Smooth muscle cell (in vitro differentiated cells): Measurements from ENCODE around the gene LCMT2. TPM values are rescaled to one million over a fixed set of nuclear protein-coding genes. Genes with fewer than 3 reads are reported as not detected.

Experiments used
- DNase-seq: peaks from one replicate; lab custom pipeline; 2025; ENCODE audit not compliant: unreplicated experiment; lab: John Stamatoyannopoulos, UW
- H2AFZ ChIP-seq: fragments of 200-600 bp; sonication (generic); 2 replicates; pipeline ENCODE4 v1.6.0; 2016; ENCODE audit warnings: antibody characterized with exemption, low read depth, mild to moderate bottlenecking
- H3F3A ChIP-seq: fragments of 200-600 bp; sonication (generic); 2 replicates; pipeline ENCODE4 v1.6.0; 2017; ENCODE audit warnings: antibody characterized with exemption, low read depth
- H3K27ac ChIP-seq: fragments of 200-600 bp; sonication (generic); 2 replicates; pipeline ENCODE4 v1.5.1; 2016; ENCODE audit warnings: low read depth, mild to moderate bottlenecking
- H3K27me3 ChIP-seq: fragments of 200-600 bp; sonication (generic); 2 replicates; pipeline ENCODE4 v1.6.1; 2016; ENCODE audit warnings: low read depth, mild to moderate bottlenecking
- H3K36me3 ChIP-seq: fragments of 200-600 bp; sonication (generic); 2 replicates; pipeline ENCODE4 v1.5.1; 2016; ENCODE audit warnings: low read depth
- H3K4me1 ChIP-seq: fragments of 200-600 bp; sonication (generic); 2 replicates; pipeline ENCODE4 v1.5.1; 2016; ENCODE audit warnings: low read depth
- H3K4me2 ChIP-seq: fragments of 200-600 bp; sonication (generic); 2 replicates; pipeline ENCODE4 v1.6.0; 2016; ENCODE audit warnings: mild to moderate bottlenecking
- H3K4me3 ChIP-seq: fragments of 200-600 bp; sonication (generic); 2 replicates; pipeline ENCODE4 v1.5.1; 2016; ENCODE audit warnings: mild to moderate bottlenecking
- H3K79me2 ChIP-seq: fragments of 200-600 bp; sonication (generic); 2 replicates; pipeline ENCODE4 v1.6.0; 2016; ENCODE audit warnings: low read depth, mild to moderate bottlenecking
- H3K9ac ChIP-seq: fragments of 200-600 bp; sonication (generic); 2 replicates; pipeline ENCODE4 v1.6.0; 2016; ENCODE audit warnings: low read depth
- H3K9me3 ChIP-seq: fragments of 200-600 bp; sonication (generic); replicated peaks from 2 replicates; pipeline ENCODE4 v1.5.1; 2016; ENCODE audit warnings: low read depth
- H4K20me1 ChIP-seq: fragments of 200-600 bp; sonication (generic); 2 replicates; pipeline ENCODE4 v1.6.0; 2016; ENCODE audit warnings: low read depth
- WGBS: methylation state at CpG from one replicate; pipeline ENCODE4 v1.1.7; 2016; ENCODE audit warnings: low lambda C conversion rate; 5-methylcytosine and 5-hydroxymethylcytosine counted together
- polyA plus RNA-seq: library from polyadenylated mRNA; unstranded; fragments of >200 nt; fragmentation: Nextera tagmentation; extraction: Ambion mirVana; gene quantifications from 2 replicates; pipeline ENCODE4 v1.2.1, GENCODE V29; 2016
- total RNA-seq: library from RNA; depleted of rRNA; stranded (reverse); fragments of >200 nt; gene quantifications from 2 replicates; pipeline ENCODE4 v1.2.3, GENCODE V29; 2014
- TF ChIP-seq, protein P1 (sequence below): fragments of 200-600 bp; sonication (generic); IDR thresholded peaks from 2 replicates; pipeline ENCODE4 v1.5.1; 2017; ENCODE audit warnings: borderline replicate concordance, mild to moderate bottlenecking, antibody characterized with exemption; ENCODE audit not compliant: insufficient read depth, poor library complexity, severe bottlenecking

LCMT2 gene
- total and polyA plus RNA-seq, 2 experiments from 2014 or later = 5.0 to 5.4 TPM

GRCh38 chr15:43274136-43274535 is 56.2 kb downstream of the LCMT2 start:
- Histone ChIP-seq H3K27me3 (peaks cover 16% of the 10 kb centered on the region), H3K27ac (no peak overlapping the region), H2AFZ (no peak overlapping the region), H3K4me2 (no peak overlapping the region), H4K20me1 (no peaks in the 10 kb centered on the region), H3K4me1 (no peaks in the 10 kb centered on the region), H3K36me3 (no peaks in the 10 kb centered on the region), H3K9me3 (no peaks in the 10 kb centered on the region), H3K79me2 (no peaks in the 10 kb centered on the region), H3F3A (no peaks in the 10 kb centered on the region), H3K4me3 (no peak overlapping the region), H3K9ac (no peak overlapping the region)
- DNase-seq = no peak
- 74% methylated on average over 9 of the region's 9 CpGs for WGBS
- TF ChIP-seq, protein P1, sequence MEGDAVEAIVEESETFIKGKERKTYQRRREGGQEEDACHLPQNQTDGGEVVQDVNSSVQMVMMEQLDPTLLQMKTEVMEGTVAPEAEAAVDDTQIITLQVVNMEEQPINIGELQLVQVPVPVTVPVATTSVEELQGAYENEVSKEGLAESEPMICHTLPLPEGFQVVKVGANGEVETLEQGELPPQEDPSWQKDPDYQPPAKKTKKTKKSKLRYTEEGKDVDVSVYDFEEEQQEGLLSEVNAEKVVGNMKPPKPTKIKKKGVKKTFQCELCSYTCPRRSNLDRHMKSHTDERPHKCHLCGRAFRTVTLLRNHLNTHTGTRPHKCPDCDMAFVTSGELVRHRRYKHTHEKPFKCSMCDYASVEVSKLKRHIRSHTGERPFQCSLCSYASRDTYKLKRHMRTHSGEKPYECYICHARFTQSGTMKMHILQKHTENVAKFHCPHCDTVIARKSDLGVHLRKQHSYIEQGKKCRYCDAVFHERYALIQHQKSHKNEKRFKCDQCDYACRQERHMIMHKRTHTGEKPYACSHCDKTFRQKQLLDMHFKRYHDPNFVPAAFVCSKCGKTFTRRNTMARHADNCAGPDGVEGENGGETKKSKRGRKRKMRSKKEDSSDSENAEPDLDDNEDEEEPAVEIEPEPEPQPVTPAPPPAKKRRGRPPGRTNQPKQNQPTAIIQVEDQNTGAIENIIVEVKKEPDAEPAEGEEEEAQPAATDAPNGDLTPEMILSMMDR = no peak

Other genes starting within 250 kb of the LCMT2 start
- 20.5 and 24.0 TPM in 2 replicates for gene UBR1, start 224.5 kb downstream of the LCMT2 start, total RNA-seq
- gene UBR1, start 224.5 kb downstream of the LCMT2 start, polyA plus RNA-seq = 8.7 and 9.5 TPM in 2 replicates
- 9.0 and 12.0 TPM in 2 replicates for gene TMEM62, start 197.0 kb downstream of the LCMT2 start, total RNA-seq
- gene TMEM62, start 197.0 kb downstream of the LCMT2 start, polyA plus RNA-seq = 3.1 and 8.8 TPM in 2 replicates
- gene CCNDBP1, start 145.2 kb downstream of the LCMT2 start, total RNA-seq = 29.6 and 30.5 TPM in 2 replicates
- 22.1 and 33.4 TPM in 2 replicates for gene CCNDBP1, start 145.2 kb downstream of the LCMT2 start, polyA plus RNA-seq
- not detected in 2 replicates for gene EPB42, start 109.6 kb downstream of the LCMT2 start, total RNA-seq
- not detected in 2 replicates for gene EPB42, start 109.6 kb downstream of the LCMT2 start, polyA plus RNA-seq
- gene TGM5, start 63.6 kb downstream of the LCMT2 start, total RNA-seq = 2.5 and 3.7 TPM in 2 replicates
- gene TGM5, start 63.6 kb downstream of the LCMT2 start, polyA plus RNA-seq = 0.08 and 1.1 TPM in 2 replicates
- gene TGM7, start 28.3 kb downstream of the LCMT2 start, total RNA-seq = not detected in 2 replicates
- not detected in 2 replicates for gene TGM7, start 28.3 kb downstream of the LCMT2 start, polyA plus RNA-seq
- gene ZSCAN29, start 40.5 kb upstream of the LCMT2 start, total RNA-seq = 10.9 and 20.9 TPM in 2 replicates
- gene ZSCAN29, start 40.5 kb upstream of the LCMT2 start, polyA plus RNA-seq = 6.3 and 11.6 TPM in 2 replicates
- gene TUBGCP4, start 40.5 kb upstream of the LCMT2 start, total RNA-seq = 5.9 and 11.4 TPM in 2 replicates
- gene TUBGCP4, start 40.5 kb upstream of the LCMT2 start, polyA plus RNA-seq = 9.0 and 10.2 TPM in 2 replicates
- gene TP53BP1, start 162.6 kb upstream of the LCMT2 start, total RNA-seq = 41.5 and 52.0 TPM in 2 replicates
- gene TP53BP1, start 162.6 kb upstream of the LCMT2 start, polyA plus RNA-seq = 19.9 and 24.1 TPM in 2 replicates
- gene MAP1A, start 187.0 kb upstream of the LCMT2 start, total RNA-seq = 25.9 and 27.1 TPM in 2 replicates
- gene MAP1A, start 187.0 kb upstream of the LCMT2 start, polyA plus RNA-seq = 14.6 and 15.7 TPM in 2 replicates